ENCODE results near the gene ZNF853. TPM values are rescaled to one million over a fixed set of nuclear protein-coding genes. Genes with fewer than 3 reads are reported as not detected.
A peak's percentile ranks its signal among the peaks of the same experiment; 100 is the strongest.

The ZNF853 gene
- total RNA-seq, 1 donor from 2014 or later: 8.7 TPM

DNA sequence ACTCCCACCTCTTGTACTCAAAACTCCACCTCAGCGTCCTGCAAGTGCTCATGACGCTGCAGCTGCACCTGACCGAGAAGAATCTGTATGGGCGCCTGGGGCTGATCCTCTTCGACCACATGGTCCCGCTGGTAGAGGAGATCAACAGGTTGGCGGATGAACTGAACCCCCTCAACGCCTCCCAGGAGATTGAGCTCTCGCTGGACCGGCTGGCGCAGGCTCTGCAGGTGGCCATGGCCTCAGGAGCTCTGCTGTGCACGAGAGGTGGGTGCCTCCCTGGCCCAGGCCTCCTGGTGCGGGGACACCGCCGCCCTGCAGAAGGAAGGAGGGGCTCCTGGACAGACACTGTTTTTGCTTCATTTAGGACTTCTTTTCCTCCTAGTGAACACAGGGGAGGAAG, 15.3 kb upstream of the ZNF853 start:
- DNase-seq (ENCODE audit: low spot score) (no peak), ATAC-seq (no peak)
- intact Hi-C loops (cut with DNase I): no loop called here

DNA sequence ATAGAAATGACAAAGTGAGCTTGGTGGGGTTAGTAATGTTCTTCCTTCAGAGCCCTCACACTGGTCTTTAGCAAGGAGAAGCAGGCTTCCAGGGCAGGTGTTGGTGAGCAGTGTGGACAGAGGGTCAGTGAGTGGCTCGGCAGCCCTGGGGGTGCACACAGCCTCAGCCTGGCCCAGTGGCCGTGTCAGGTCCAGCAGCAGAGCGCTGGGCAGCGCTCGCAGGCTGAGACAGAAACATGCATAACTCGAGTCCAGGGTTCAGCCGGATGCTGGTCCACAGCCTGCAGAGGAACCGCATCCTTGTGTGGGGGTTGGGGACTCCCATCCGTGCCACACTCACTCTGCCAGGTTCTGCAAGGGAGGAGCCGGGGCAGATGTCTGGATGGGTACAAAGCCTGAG, 11.0 kb upstream of the ZNF853 start:
- intact Hi-C loops (cut with DNase I): no loop called here
- DNase-seq (ENCODE audit: low spot score): no peak
- ATAC-seq: peak; percentile 11

DNA sequence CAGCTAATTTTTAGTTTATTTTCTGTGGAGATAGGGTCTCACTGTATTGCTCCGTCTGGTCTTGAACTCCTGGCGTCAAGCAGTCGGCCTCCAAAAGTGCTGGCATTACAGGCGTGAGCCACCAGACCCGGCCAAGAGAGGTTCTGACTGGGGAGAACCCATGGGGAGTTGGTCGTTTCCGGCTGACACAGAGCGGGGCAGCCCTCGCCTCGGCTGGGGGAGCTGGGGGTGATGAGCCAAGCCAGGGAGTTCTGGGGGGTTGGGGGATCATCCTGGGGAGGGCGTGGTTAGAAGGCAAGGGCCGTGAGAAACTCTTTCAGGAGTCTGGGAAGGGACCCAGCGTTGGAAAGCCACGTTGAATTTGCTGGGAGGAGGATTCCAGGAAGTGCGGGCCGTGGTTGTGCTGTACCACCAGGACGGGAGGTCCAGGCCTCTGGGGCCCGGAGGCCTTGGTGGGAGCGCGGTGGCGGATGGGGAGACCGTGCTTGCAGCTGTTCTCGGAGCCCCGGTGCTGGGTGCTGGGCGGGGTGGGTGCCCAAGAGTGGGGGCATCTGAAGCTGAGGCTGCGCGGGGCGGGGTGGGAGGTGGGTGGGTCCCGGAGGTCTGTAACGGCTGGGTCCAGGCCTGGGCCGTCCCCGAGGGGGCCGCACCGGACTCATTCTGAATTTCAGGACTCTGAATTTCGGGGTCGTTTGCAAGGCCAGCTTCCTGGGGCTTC, 8.4 kb upstream of the ZNF853 start:
- no peak for ATAC-seq
- intact Hi-C loops (cut with DNase I): no loop called here
- DNase-seq (ENCODE audit: low spot score): no peak

- intact Hi-C loops (cut with DNase I): no loop called here
- no peak for DNase-seq (ENCODE audit: low spot score)
- no peak for ATAC-seq
Measured at GRCh38 chr7:6607651-6608051, 7.8 kb upstream of the ZNF853 start.

- intact Hi-C loops (cut with DNase I): no loop called here
- ATAC-seq (no peak), DNase-seq (ENCODE audit: low spot score) (no peak)
Measured at GRCh38 chr7:6608081-6608480, 7.3 kb upstream of the ZNF853 start.

DNA sequence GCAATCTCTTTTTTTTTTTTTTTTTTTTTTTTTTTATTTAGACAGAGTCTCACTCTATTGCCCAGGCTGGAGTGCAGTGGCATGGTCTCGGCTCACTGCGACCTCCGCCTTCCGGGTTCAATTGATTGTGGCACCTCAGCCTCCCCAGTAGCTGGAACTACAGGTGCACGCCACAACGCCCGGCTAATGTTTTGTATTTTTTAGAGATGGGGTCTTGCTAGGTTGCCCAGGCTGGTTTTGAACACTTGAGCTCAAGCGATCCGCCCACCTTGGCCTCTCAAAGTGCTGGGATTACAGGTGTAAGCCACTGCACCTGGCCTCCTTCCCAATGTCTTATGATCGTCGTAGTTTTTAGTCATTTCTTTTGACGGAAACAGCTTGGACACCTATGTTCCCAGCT, 6.6 kb upstream of the ZNF853 start:
- ATAC-seq (no peak), DNase-seq (ENCODE audit: low spot score) (no peak)
- intact Hi-C loops (cut with DNase I): no loop called here

GRCh38 chr7:6612819-6613218, 2.6 kb upstream of the ZNF853 start:
- DNase-seq (ENCODE audit: low spot score) (no peak), ATAC-seq (no peak)
- intact Hi-C loops (cut with DNase I): no loop called here

DNA sequence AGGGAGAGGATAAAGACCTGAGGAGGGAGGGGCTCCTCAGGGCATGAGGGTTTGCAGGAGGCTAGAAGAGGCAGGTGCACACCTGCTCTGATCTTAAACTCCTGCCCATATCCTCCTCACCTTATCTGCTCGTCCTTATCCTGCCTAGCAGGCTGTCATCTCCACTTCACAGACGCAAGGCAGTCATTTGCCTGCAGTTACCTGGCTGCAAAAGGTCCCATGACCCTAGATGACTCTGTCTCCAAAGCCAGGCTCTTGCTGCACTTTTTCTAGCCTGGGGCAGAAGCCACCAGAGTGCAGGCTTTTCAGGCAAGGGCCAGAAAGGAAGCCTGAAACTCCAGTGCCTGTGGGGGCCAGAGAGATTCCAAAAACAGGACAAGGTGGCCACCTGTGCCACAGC, 1.7 kb upstream of the ZNF853 start:
- no peak for DNase-seq (ENCODE audit: low spot score)
- ATAC-seq: no peak
- intact Hi-C loops (cut with DNase I): no loop called here

DNA sequence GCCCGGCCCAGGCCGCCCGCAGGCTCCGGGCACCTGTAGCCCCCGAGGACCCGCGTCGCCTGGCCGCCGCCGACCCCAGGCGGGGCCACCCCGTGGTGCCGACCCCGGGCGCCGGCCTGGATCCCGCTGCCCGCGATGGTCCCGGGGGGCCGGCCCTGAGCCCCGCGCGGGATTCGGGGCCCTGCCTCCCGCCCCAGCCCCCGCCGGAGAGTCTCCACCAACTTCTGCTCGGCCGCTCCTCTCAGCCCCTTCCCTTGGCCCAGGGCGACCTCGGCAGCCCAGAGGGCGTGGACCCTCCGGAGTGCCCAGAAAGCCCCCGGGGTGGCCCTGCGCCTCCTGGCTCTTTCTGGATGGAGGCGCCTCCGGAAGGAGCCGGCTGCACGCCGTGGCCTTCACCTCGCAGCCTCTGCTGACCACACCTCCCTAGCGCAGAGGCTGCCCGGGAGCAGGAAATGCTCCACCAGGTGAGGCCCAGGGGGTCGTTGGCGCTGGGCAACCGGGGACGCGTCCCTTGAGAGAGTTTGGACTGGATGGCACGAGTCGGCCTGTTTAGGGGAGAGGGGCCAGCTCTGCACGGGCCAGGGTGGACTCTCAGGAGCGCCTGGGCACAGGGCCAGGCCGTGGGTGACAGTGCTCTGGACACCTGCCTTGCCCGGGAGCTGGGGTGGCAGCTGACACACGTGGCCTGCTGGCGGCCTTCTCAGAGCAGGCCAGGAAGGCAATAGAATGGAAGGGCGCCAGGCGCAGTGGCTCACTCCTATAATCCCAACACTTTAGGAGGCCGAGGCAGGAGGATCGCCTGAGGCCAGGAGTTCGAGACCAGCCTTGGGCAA, 529 bp downstream of the ZNF853 start:
- DNase-seq (ENCODE audit: low spot score) (no peak), ATAC-seq (peak; percentile 55)
- intact Hi-C loops (cut with DNase I): no loop called here

DNA sequence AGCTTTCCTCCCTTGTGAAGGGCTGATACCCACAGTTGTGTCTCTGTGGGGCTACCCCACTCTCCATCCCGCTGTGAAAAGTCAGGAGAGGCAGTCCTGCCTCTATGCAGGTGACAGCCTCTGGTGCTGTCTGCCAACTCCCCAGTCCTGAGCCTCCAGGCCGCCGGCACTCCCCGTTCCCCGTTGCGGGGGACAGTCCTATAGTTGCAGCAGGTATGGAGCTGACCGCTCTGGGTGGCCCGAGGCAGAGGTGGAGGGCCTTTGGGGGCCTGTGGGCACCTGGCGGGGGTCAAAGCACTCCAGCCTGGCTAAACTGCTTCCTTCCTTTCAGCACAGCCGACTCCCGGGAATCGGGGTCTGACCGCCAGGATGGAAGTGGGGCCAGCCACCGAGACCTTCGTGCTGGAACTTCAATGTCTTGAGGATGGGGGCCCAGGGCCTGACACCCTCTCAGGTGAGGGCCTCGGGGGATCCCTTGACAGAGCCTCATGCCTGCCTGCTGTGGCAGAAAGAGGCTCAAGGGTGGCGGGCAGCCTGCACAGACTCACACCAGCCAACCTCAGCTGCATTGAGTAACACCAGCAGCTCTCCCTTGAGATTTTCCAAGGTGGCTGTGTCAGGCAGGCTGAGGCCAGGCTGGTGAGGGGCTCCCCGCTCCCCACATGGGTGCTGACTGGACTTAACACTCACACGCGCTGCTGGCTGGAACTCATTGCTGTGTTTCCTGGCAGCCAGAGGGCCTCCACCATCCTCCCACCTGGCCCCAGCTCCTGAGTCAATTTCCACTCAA, 1.6 kb downstream of the ZNF853 start:
- DNase-seq (ENCODE audit: low spot score) (no peak), ATAC-seq (no peak)
- intact Hi-C loops (cut with DNase I): no loop called here

DNA sequence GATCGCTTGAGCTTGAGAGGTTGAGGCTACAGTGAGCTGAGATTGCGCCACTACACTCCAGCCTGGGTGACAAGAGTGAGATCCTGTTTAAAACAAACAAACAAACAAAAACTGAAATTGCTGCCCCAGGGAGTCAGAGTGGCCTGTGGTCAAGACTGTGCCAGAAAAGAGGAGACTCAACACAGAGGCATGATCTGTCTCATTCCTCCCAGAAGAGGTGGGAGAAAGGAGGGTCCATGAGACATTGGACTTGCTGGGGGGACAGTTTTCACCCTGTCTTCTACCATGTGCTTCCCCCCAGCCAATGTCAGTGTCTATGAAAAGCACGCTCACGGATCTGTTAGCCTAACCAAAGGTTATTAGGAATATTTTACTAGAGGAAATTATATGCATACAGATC, 3.2 kb downstream of the ZNF853 start:
- no peak for ATAC-seq
- intact Hi-C loops (cut with DNase I): no loop called here
- no peak for DNase-seq (ENCODE audit: low spot score)

- ATAC-seq (no peak), DNase-seq (ENCODE audit: low spot score) (no peak)
- intact Hi-C loops (cut with DNase I): no loop called here
Measured at GRCh38 chr7:6619961-6620360, 4.6 kb downstream of the ZNF853 start.

DNA sequence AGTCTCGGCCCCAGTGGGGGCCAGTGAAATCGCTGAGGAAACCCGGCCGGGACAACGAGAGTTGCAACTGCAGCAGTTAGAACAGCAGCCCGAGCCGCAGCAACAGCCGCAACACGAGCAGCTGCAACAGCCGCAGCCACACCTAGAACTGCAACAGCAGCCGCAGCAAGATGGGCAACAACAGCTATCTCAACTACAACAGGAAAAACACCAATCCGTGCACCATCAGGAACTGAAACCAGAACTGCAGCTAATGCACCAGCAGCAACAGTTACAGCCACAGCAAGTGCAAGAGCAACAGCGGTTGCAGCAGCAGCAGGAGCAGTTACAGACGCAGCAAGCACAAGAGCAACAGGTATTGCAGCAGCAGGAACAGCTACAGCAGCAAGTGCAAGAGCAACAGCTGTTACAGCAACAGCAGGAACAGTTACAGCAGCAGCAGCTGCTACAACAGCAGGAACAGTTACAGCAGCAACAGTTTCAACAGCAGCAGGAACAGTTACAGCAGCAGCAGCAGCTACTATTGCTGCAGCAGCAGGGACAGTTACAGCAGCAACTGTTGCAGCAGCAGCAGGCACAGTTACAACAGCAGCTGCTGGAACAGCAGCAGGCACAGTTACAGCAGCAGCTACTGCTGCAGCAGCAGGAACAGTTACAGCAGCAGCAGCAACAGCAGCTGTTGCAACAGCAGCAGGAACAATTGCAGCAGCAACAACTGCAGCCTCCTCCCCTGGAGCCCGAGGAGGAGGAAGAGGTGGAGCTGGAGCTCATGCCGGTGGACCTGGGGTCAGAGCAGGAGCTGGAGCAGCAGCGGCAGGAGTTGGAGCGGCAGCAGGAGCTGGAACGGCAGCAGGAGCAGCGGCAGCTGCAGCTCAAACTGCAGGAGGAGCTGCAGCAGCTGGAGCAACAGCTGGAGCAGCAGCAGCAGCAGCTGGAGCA, 6.1 kb downstream of the ZNF853 start:
- intact Hi-C loops (cut with DNase I): no loop called here
- no peak for DNase-seq (ENCODE audit: low spot score)
- no peak for ATAC-seq

DNA sequence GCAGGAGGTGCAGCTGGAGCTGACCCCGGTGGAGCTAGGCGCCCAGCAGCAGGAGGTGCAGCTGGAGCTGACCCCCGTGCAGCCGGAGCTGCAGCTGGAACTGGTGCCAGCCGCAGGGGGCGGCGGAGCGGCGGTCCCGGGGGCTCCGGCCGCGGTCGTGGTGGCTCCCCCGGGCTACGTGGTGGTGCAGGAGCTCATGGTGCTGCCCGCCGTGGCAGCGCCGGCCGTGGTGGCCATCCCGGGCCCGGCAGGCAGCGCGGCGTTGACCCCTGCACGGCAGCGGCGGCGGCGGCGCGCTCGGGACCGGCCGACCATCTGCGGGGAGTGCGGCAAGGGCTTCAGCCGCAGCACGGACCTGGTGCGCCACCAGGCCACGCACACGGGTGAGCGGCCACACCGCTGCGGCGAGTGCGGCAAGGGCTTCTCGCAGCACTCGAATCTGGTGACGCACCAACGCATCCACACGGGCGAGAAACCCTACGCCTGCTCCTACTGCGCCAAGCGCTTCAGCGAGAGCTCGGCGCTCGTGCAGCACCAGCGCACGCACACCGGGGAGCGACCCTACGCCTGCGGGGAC, 6.8 kb downstream of the ZNF853 start:
- no peak for DNase-seq (ENCODE audit: low spot score)
- intact Hi-C loops (cut with DNase I): no loop called here
- ATAC-seq: no peak

DNA sequence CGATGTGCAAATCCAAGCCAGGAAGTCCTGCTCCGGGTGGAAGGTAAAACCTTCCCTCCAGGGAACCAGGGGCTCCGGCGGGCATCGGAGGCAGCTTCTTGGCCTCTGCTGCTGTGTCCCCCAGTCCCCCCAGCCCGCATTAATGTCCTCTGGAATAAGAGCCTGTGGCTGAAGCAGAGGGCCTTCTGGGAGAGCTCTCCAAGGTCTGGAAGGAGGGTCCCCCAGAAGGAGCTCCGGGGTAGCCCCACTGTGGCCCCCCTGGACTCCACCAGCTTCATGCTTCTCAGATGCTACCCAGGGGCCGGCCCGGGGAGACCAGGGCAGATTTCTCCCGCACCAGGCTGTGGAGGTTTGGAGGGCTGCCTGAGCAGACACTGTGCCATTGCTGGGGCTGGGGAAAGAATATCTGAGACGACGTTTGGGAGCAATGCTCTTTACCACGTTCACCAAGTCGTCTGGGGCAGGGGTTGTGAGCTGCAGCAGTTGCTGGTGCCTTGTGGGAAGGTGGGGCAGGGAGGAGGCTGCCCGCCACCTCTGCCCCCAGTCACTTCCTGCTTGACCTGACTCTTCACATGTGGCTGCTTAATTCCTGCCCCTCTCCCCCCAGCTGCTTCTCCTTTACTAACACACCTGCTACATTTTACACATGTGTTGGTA, 8.3 kb downstream of the ZNF853 start:
- no peak for ATAC-seq

DNA sequence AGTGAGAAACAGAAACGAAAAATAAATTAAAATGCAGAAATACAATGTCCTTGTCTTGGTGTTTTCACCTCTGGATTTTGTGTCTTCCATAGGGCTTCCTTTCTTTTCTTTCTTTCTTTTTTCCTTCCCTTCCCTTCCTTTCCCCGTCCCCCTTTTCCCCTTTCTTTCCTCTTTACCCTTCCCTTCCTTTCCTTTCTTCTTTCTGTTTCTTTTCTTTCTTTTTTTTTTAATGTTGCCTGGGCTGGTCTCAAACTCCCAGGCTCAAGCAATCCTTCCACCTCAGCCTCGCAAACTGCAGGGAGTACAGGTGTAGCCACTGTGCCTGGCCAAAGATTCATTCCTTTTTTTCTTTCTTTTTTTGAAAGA, 8.8 kb downstream of the ZNF853 start:
- no peak for ATAC-seq
- intact Hi-C loops (cut with DNase I): no loop called here
- no peak for DNase-seq (ENCODE audit: low spot score)

More for the DNA sequence above, 8.3 kb downstream of the ZNF853 start:
- intact Hi-C loops (cut with DNase I): no loop called here
- DNase-seq (ENCODE audit: low spot score): no peak

DNA sequence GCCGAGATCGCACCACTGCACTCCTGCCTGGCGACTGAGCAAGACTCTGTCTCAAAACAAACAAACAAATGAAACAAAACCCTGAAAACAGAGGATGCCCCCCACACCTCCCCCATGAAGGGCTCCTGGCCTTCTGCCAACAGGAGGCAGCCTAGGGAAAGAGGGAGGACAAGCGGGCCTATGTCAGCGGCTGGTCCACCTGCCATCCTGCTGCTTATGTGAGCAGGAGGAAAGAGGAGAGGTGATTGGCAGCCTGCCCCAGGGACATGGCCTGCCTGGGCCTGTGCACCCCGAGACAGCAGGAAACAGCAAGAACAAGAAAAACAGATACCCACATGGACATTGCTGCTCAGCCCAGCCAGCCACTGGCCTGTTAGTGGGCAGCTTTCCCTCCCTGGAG, 12.6 kb downstream of the ZNF853 start:
- intact Hi-C loops (cut with DNase I): no loop called here
- no peak for ATAC-seq

More for the DNA sequence above, 12.6 kb downstream of the ZNF853 start:
- no peak for DNase-seq (ENCODE audit: low spot score)
